Suprapubic skin (tissue), 3 donors: ENCODE data around the gene LRRC26.

Source experiments
- POLR2A ChIP-seq, 2 donors: fragments of 450-650 bp; IDR thresholded peaks; one replicate each; pipeline ENCODE4 v1.6.1; 2017; ENCODE audit warnings: antibody characterized with exemption in 2 of 2, mild to moderate bottlenecking in 2 of 2, moderate library complexity in 2 of 2
- TF ChIP-seq, protein P1 (sequence below), 2 donors: fragments of 200-600 bp in 1 of 2; fragments of 450-650 bp in 1 of 2; sonication (generic) in 1 of 2; IDR thresholded peaks; one replicate each; pipeline ENCODE4 v1.5.1; 2016 to 2019; ENCODE audit warnings: antibody characterized with exemption in 2 of 2, mild to moderate bottlenecking in 1 of 2, moderate library complexity in 1 of 2

DNA sequence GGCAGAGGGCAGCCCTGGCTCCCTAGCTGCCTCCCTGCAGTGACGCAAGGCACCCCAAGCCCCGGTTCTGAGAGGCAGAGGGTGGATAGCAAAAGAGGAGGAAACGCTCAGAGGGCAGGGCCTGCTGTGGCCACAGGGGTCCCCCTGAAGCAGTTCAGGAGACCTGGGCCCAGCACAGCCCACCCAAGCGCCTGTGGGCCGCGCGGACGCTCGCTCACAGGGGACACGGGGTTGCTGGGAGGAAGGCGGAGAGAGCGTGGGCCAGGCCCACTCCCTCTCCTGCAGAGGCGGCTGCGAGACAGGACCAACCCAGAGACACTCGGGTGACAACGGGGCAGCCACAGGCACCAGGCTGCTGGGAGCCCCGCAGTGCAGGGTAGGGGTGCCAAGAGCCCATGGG lies 9.9 kb upstream of the LRRC26 start:
- TF ChIP-seq, protein P1, sequence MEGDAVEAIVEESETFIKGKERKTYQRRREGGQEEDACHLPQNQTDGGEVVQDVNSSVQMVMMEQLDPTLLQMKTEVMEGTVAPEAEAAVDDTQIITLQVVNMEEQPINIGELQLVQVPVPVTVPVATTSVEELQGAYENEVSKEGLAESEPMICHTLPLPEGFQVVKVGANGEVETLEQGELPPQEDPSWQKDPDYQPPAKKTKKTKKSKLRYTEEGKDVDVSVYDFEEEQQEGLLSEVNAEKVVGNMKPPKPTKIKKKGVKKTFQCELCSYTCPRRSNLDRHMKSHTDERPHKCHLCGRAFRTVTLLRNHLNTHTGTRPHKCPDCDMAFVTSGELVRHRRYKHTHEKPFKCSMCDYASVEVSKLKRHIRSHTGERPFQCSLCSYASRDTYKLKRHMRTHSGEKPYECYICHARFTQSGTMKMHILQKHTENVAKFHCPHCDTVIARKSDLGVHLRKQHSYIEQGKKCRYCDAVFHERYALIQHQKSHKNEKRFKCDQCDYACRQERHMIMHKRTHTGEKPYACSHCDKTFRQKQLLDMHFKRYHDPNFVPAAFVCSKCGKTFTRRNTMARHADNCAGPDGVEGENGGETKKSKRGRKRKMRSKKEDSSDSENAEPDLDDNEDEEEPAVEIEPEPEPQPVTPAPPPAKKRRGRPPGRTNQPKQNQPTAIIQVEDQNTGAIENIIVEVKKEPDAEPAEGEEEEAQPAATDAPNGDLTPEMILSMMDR (IDR thresholded peaks at IDR 0.05): no peak
- no peak for TF ChIP-seq POLR2A (IDR thresholded peaks at IDR 0.05)
